GM19025 (cell line): Measurements from ENCODE around the gene FAM13A.
"Not testable (repeated sequence)": the region's sequence is repeated elsewhere in the genome, so short reads cannot be mapped to it uniquely, and the experiment has no call there.

Experiments
- ATAC-seq: cut with Tn5 transposase; IDR thresholded peaks from one replicate; pipeline ENCODE4 v1.9.1; 2021; ENCODE audit warnings: mild to moderate bottlenecking, low read depth, moderate library complexity; ENCODE audit not compliant: unreplicated experiment

Gene FAM13A

DNA sequence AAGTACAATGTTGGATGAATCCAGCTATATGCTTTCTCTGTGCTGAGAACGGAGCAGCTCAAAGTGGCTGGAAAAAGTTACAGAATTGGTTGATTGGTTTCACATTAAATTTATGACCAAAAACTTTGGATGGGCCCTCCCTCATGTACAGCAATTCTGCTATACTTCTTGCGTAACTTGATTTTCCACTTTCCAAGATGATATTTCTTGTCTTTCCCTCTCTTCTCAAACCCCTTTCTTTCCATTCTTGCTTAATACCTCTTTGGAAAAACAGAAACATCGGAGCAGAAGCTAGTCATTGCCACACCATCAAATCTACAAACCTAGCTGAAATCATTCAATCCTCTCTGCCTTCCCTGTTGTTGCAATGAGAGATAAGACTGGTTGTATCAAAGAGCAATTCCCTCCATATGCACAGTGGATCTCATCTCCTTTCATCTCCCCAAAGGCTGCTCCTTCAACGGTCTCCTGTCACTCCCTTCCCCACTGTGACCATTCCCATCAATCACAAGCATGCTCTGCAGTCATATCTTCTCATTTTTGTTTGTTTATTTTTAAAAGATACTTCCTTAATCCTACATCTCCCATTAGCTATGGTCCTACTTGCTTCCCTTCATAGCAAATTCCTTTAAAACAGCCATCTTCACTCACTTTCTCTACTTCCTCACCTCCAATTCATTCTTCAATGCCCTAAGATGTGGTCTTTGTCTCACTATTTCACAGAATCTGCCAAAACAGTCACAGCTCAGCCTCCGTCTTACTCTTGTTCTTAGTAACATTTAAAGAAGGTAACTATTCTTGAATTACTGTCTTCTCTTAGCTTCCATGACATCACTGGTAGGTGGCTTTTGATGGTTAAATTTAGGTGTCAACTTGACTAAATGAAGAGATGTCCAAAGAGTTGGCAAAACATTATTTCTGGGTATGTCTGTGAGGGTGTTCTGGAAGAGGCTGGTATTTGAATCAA is 145.5 kb downstream of the FAM13A start:
- ATAC-seq = no peak

DNA sequence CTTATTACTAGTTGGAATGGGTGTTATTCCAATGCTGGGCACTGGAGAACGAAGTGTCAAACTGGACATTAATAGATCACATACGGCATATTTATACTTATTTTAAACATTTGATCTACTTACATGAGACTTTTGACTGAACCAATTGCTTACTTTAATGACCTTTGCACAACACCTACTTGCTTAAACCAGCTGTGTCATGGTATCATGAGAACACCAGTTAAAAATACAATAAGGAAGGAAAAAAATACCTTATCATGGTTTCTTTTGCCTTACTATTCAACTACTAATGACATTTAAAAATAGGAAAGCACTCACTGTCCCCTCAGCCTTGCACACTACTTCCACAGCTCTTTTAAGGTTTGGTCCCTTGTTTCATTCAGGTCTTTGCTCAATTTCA is 146.9 kb downstream of the FAM13A start:
- no peak for ATAC-seq

DNA sequence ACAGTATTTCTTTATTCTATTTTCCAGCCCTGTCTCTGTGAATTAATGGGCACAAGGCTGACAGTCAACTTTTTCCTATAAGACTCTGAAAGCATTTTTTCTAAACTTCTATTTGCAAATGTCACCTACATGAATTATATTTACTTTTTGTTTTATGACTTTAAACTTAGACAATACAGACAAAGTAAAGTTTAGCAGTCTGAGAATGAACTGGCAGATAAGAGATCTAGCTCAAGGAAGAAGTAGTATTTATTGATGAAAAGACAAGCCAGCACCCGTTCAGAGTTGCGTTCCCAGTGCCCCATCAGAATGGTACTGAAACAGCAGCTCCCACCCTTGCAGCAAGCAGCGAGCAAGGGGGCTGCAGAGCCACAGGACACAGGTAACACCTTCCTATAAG is 148.5 kb downstream of the FAM13A start:
- ATAC-seq = no peak

DNA sequence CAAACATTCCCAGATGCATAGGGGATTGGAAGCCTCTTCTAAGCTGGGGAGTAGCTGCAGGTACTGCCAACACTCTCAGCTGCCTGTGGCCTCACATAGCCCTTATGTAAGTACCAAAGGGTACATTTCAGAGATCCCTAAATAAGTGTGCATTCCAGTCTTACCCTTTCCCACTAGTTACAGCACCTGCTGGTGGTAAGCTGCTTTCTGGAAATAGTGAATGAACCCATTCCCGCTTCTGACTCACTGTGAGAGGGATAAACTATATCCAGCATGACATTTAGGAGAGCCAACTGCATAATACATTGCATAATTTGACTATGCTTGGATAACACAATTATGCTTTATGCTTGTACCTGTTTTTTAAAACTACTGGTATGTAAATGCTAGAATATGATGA is 149.0 kb downstream of the FAM13A start:
- ATAC-seq = no peak

DNA sequence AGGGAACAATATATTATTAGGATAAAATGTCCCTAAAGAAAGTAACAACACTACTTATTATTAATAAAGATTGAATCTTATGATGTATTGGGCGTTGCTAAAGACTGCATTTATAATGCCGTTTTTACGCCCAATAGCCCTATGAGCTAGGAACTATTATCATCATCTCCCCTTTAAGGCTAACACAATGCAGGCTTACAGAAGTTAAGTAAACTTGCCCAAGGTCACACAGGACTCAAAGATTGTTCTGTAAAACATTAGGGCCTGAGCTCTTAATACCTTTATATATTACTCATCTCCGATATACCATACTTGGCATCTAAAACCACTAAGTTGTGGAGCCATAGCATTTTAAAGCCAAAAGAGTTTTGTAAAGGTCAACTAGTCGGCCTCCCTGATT is 149.5 kb downstream of the FAM13A start:
- no peak for ATAC-seq

DNA sequence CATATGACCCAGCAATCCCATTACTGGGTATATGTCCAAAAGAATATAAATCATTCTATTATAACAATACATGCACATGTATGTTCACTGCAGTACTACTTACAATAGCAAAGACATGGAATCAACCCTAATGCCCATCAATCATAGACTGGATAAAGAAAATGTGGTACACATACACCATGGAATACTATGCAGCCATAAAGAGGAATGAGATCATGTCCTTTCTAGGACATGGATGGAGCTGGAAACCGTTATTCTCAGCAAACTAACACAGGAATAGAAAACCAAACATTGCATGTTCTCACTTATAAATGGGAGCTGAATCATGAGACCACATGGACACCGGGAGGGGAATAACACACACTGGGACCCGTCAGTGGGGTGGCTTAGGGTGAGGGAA is 152.7 kb downstream of the FAM13A start:
- not testable (repeated sequence) for ATAC-seq

DNA sequence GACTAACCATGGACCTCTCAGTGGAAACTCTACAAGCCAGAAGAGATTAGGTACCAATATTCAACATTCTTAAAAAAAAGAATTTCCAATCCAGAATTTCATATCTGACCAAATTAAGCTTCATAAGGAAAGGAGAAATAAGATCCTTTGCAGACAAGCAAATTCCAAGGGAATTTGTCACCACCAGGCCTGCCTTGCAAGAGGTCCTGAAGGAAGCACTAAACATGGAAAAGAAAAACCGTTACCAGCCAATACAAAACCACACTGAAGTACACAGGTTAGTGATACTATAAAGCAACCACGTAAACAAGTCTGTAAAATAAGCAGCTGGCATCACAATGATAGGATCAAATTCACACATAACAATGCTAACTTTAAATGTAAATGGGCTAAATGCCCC is 156.6 kb downstream of the FAM13A start:
- no peak for ATAC-seq

DNA sequence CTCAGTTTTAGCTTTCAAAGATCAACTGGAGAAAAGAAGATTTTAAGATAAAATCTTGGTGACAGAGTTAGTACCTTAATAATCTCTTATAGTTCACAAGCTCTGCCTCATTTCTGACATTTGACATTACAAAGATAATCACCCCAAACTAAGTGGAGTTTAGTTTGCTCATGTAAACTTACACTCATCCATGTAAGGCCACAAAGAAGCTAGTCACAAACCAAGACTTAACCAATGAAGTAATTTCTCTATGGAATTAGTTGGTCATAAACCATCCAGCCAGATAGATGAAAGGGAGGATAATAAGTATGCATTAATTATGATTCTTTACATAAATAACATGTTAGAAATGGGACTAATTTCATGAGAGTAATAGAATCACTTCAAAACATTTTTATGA is 159.2 kb downstream of the FAM13A start:
- ATAC-seq = no peak

DNA sequence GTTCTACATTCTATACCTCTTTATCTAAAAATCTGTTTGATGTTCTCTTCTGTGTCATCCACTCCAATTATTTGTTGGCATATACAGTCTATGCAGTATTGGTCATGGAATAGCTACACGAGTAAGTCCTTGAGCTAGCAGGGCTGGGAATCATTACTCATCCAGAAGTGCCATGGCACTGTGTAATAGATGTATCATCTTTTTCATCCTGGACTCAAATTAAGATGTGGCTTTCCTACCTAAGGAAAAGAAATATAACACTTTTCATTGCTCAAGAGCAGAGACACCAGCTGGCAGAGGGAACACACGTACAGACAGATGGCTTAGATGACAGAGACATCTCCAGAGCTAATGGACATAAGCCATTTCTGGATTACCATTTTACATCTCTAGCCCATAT is 159.8 kb downstream of the FAM13A start:
- ATAC-seq = no peak

DNA sequence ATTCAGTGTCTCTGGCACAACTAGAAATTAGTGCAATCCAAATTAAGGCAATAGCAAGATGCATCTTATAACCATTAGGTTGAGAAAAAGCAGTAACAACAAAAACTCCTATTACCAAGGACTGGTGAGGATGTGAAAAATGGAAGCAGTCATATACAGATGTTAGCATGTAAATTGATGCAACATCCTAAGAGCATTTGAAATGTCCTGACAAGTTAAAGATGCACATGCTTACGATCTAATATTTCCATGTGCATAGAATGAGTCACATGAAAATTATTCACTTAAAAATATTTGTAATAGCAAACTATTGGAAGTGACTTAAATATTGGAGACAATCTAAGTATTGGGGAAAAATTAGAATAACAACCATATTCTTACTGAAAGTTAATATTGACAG is 163.0 kb downstream of the FAM13A start:
- ATAC-seq = no peak

DNA sequence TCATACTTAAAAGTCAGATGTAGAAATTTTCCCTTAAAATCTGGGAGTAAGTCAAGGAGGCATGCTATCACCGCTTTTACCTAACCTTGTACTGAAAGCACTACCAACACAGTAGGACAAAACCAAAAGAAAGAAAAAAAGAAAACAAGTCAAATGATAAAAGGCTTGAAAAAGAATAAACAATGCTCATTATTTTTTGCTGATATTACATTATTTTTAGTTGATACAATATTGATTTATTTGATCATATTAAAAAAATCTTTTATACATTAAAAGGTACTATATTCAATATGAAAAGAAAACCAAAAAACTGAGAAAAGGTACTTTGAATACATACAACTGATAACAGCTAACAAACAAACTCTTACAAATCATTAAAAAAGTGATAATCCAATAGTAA is 164.3 kb downstream of the FAM13A start:
- ATAC-seq = no peak

DNA sequence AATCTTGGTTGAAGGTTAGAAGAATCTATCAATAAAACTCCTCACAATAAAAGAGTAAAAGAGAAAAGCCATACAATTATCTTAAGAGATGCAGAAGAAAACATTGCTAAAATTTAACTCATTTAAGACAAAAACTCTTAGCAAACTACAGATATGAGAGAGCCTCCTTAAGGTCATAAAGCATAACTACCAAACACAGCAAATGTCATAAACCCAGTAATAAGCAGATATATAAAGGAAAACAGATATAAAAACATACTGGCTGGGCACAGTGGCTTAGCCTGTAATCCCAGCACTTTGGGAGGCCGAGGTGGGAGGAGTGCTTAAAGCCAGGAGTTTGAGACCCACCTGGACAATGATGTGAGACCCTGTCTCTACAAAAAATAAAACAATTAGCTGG is 165.3 kb downstream of the FAM13A start:
- no peak for ATAC-seq

DNA sequence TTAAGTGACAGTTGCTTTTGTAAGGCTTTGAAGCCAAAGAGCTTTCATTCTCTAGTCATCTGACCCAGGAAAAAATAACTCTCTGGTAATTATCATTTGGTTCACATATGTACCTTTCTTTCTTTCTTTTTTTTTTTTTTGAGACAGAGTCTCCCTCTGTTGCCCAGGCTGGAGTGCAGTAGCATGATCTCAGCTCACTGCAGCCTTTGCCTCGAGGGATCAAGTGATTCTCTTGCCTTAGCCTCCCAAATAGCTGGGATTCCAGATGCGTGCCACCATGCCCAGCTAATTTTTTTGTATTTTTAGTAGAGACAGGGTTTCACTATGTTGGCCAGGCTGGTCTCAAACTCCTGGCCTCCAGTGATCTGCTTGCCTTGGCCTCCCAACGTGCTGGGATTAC is 169.6 kb downstream of the FAM13A start:
- ATAC-seq = not testable (repeated sequence)

DNA sequence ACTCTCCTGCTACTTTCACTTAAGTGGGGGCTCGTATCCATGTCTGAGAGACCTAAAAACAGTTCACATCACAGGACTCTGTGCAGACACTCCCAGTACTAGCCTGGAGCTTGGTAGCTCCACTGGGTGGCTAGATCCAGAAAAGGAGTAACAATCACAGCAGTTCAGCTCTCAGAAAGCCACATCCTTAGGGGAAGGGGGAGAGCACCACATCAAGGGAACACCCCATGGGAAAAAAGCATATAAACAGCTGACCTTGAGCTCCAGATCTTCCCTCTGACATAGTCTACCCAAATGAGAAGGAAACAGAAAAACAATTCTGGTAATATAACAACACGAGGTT is 175.8 kb downstream of the FAM13A start:
- no peak for ATAC-seq

DNA sequence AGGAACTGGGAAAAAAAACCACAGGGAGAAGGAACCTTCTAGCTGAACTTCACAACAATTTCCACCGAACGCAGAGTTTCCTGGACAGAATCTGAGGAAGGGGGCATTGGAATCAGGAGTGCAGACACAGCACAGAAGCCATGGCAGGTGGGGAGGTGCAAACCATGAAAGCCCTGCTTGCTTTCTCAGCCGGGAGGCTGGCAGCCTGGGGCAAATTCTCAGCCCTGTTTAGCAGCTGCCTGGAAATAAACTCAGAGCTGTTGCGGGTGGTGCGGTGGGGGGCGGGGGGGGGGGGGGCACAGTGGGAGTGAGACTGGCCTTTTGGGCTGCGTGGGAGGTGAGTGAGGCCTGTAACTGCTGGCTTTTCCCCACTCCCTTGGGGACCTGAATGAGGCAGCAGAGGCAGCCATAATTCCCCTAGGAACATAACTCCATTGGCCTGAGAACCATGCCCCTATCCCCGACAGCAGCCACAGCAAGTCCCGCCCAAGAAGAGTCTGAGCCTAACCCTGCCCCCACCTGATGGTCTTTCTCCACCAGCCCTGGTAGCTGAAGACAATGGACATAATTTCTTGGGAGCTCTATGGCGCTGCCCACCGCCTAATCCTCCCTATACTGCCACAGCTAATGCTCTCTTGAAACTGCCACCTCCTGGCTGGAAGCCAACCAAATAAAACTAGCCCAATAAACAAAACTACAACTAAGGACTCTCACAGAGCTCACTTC is 176.3 kb downstream of the FAM13A start:
- no peak for ATAC-seq

DNA sequence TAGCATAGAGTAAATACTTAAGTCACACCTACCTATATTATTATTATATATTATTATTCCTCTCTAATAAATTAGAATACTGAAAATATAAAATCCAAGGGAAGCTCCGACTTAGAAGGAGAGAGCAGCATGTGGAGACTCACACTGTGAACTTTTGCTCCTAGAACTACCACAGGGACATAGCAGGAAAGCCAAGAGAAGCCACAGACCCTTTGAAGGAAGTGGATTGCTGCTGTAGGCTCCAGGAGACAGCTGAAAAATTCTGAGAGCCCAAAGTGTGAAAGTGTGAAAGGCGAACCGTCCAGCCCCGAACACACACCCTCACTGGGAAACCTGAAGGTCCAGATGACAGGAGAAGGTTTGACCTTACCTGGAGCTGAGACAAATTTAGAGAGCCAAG is 177.0 kb downstream of the FAM13A start:
- ATAC-seq = no peak

DNA sequence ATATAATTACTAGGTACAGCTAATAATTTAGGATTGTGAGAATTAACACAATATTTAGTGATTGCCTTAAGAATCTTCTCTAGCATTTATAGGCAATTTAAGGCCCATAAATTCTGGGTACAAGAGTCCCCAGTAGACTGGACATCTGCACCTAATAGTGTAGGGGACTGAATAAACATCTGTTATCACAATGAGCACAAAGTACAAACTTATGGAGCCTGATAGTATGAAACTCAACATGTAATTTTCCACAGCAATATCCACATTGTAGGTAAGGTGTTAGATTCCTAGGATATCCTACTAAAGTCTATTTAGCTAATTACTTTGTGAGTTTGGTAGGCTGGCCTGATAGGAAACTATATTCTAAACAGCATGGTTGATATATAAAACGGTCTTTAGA is 178.3 kb downstream of the FAM13A start:
- no peak for ATAC-seq

DNA sequence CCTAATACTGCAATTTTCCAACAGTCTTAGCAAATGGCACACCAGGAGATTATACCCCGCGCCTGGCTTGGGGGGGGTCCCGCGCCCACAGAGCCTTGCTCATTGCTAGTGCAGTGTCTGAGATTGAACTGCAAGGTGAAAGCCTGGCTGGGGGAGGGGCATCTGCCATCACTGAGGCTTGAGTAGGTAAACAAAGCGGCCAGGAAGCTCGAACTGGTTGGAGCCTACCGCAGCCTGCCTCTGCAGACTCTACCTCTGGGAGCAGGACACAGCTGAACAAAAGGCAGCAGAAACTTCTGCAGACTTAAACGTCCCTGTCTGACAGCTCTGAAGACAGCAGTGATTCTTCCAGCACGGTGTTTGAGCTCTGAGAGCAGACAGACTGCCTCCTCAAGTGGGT is 186.6 kb downstream of the FAM13A start:
- no peak for ATAC-seq

DNA sequence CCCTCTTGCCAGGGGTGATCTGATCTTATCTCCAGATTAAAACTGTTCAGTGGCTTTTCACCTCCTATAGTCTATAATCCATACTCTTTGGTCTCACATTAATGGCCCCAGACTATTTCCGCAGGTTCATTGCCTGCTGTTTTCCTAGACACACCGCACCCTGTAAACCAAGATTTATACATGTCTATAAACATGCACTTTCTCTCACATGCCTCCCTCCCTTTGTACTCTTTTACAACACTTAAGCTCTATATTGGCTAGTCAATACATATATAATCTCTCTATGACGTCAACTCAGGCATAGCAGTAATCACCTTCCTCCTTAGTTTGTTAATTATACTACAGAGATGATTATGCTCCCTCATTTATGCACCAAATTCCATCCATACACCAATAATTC is 188.5 kb downstream of the FAM13A start:
- ATAC-seq = no peak

DNA sequence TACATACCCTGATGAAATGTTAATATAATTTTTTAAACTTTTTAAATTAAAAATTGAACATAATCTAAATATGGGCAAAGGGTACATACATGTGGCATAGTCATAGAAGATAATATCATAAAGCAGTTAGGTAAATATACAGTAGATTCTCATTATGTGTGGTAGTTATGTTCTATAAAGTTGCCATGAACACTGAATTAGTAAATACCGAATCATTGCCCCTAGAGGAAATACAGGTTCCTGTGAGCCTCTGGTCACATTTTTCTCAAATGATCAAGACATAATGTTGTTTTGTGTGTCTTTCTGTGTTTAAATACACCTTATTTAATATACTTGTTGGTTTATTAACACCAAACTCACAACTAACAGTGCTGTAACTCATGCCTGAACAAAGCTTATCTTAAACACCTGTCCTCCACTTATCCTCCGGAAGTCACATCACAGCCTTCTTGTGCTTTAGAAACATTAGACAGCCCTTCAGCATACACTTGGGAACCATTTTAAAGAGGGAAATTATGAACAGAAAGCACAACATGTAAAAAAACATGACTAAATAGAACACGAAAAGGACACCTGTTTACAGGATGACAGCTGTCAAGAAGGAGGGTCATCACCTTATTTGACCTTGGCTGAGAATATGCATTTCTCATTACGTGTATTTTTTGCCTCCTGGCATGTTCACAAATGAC is 190.0 kb downstream of the FAM13A start:
- ATAC-seq = no peak

DNA sequence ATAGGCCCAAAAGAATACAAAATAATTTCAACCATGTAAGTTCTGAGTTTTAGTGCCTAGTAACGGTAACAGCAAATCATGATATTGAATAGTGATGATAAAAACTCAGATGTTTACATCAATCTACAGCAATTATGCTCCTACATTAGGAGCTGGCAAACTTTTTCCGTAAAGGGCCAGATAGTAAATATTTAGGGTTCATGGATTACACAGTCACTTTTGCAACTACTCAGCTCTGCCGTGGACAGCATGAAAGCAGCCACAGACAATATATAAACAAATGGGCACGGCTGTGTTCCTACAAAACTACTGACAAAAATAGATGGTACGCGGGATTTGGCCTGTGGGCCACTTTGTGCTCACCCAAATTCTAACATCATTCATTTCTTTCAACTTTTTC is 191.5 kb downstream of the FAM13A start:
- ATAC-seq = no peak
